ENCODE data around the gene TRIM37.

- TF ChIP-seq, protein P1, sequence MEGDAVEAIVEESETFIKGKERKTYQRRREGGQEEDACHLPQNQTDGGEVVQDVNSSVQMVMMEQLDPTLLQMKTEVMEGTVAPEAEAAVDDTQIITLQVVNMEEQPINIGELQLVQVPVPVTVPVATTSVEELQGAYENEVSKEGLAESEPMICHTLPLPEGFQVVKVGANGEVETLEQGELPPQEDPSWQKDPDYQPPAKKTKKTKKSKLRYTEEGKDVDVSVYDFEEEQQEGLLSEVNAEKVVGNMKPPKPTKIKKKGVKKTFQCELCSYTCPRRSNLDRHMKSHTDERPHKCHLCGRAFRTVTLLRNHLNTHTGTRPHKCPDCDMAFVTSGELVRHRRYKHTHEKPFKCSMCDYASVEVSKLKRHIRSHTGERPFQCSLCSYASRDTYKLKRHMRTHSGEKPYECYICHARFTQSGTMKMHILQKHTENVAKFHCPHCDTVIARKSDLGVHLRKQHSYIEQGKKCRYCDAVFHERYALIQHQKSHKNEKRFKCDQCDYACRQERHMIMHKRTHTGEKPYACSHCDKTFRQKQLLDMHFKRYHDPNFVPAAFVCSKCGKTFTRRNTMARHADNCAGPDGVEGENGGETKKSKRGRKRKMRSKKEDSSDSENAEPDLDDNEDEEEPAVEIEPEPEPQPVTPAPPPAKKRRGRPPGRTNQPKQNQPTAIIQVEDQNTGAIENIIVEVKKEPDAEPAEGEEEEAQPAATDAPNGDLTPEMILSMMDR (IDR thresholded peaks at IDR 0.05; ENCODE audit: insufficient read depth, low read length, poor library complexity, severe bottlenecking), result no peak
- TF ChIP-seq EZH2phosphoT487 (conservative IDR thresholded peaks at IDR 0.05; ENCODE audit: low read length), result no peak
Measured at GRCh38 chr17:58993311-58993710, 113.4 kb downstream of the TRIM37 start.

All from SU-DHL-6 (cell line).